ENCODE measurements around the gene DNAJC6. TPM values are rescaled to one million over a fixed set of nuclear protein-coding genes. Genes with fewer than 3 reads are reported as not detected.

The DNAJC6 gene
- total and polyA plus RNA-seq, 2 experiments from 2014 or later = 6.0 to 11.2 TPM

- 41% methylated on average over 1 of the region's 1 CpG for WGBS (ENCODE audit: low lambda C conversion rate, missing lambda C conversion rate)
Observed at GRCh38 chr1:65267683-65268082, 41.7 kb upstream of the DNAJC6 start.

GRCh38 chr1:65269612-65270011 lies 39.7 kb upstream of the DNAJC6 start:
- 88% methylated on average over 2 of the region's 2 CpGs for WGBS (ENCODE audit: low lambda C conversion rate, missing lambda C conversion rate)
- Histone ChIP-seq H3K4me3 (no peak overlapping the region), H3K27me3 (no peaks in the 10 kb centered on the region), H4K20me1 (ENCODE audit: insufficient read depth, poor library complexity, severe bottlenecking) (no peaks in the 10 kb centered on the region), H3K9me2 (replicated peaks; ENCODE audit: insufficient read depth) (no peaks in the 10 kb centered on the region), H3K4me1 (ENCODE audit: insufficient read depth) (peaks cover 8% of the 10 kb centered on the region), H2AFZ (no peak overlapping the region), H3K79me2 (peaks cover 3% of the 10 kb centered on the region), H3K36me3 (replicated peaks; ENCODE audit: insufficient read depth, low read depth) (no peaks in the 10 kb centered on the region), H3K27ac (no peak overlapping the region), H3K4me2 (no peak overlapping the region), H3K9me3 (ENCODE audit: low read depth) (no peaks in the 10 kb centered on the region)
- TF ChIP-seq CTCF (IDR thresholded peaks at IDR 0.05; ENCODE audit: poor library complexity) (no peak), EZH2 (IDR thresholded peaks at IDR 0.05; ENCODE audit: borderline replicate concordance) (no peak), EZH2phosphoT487 (IDR thresholded peaks at IDR 0.05; ENCODE audit: low read depth, severe bottlenecking, unreplicated experiment) (no peak)
- no peak for DNase-seq (ENCODE audit: low spot score)

More at GRCh38 chr1:65267683-65268082, 41.7 kb upstream of the DNAJC6 start:
- no peaks in the 10 kb centered on the region for H3K9me3 ChIP-seq (ENCODE audit: low read depth)
- H3K36me3 ChIP-seq (replicated peaks; ENCODE audit: insufficient read depth, low read depth) = no peaks in the 10 kb centered on the region
- H3K9me2 ChIP-seq (replicated peaks; ENCODE audit: insufficient read depth) = no peaks in the 10 kb centered on the region
- H3K27me3 ChIP-seq = no peaks in the 10 kb centered on the region
- peaks cover 8% of the 10 kb centered on the region for H3K4me1 ChIP-seq (ENCODE audit: insufficient read depth)
- TF ChIP-seq EZH2phosphoT487 (IDR thresholded peaks at IDR 0.05; ENCODE audit: low read depth, severe bottlenecking, unreplicated experiment) (no peak), CTCF (IDR thresholded peaks at IDR 0.05; ENCODE audit: poor library complexity) (no peak), EZH2 (IDR thresholded peaks at IDR 0.05; ENCODE audit: borderline replicate concordance) (no peak)
- H3K4me2 ChIP-seq = no peak overlapping the region
- H3K4me3 ChIP-seq = no peak overlapping the region
- DNase-seq (ENCODE audit: low spot score) = no peak
- no peak overlapping the region for H2AFZ ChIP-seq
- H3K79me2 ChIP-seq = peaks cover 3% of the 10 kb centered on the region
- H3K27ac ChIP-seq = peak overlapping the region; percentile 31
- no peaks in the 10 kb centered on the region for H4K20me1 ChIP-seq (ENCODE audit: insufficient read depth, poor library complexity, severe bottlenecking)

GRCh38 chr1:65276197-65276939 lies 33.0 kb upstream of the DNAJC6 start:
- H3K4me1 ChIP-seq (ENCODE audit: insufficient read depth) = peaks cover 19% of the 10 kb centered on the region
- H3K9me2 ChIP-seq (replicated peaks; ENCODE audit: insufficient read depth) = no peaks in the 10 kb centered on the region
- H3K27ac ChIP-seq = no peak overlapping the region
- 37% methylated on average over 1 of the region's 1 CpG for WGBS (ENCODE audit: low lambda C conversion rate, missing lambda C conversion rate)
- H3K4me3 ChIP-seq = no peak overlapping the region
- no peaks in the 10 kb centered on the region for H3K36me3 ChIP-seq (replicated peaks; ENCODE audit: insufficient read depth, low read depth)
- no peaks in the 10 kb centered on the region for H4K20me1 ChIP-seq (ENCODE audit: insufficient read depth, poor library complexity, severe bottlenecking)
- no peaks in the 10 kb centered on the region for H3K9me3 ChIP-seq (ENCODE audit: low read depth)
- H3K79me2 ChIP-seq = no peaks in the 10 kb centered on the region
- DNase-seq (ENCODE audit: low spot score) = no peak
- TF ChIP-seq EZH2phosphoT487 (IDR thresholded peaks at IDR 0.05; ENCODE audit: low read depth, severe bottlenecking, unreplicated experiment) (no peak), EZH2 (IDR thresholded peaks at IDR 0.05; ENCODE audit: borderline replicate concordance) (no peak), CTCF (IDR thresholded peaks at IDR 0.05; ENCODE audit: poor library complexity) (no peak)
- no peak overlapping the region for H2AFZ ChIP-seq
- H3K4me2 ChIP-seq = no peak overlapping the region
- no peaks in the 10 kb centered on the region for H3K27me3 ChIP-seq

Measured in hepatocyte (in vitro differentiated cells).